Uterus (tissue), 4 donors: ENCODE measurements around the gene HLA-DPB1. TPM values are rescaled to one million over a fixed set of nuclear protein-coding genes. Genes with fewer than 3 reads are reported as not detected.
"Not testable (repeated sequence)": the region's sequence is repeated elsewhere in the genome, so short reads cannot be mapped to it uniquely, and the experiment has no call there.

Experiments used
- DNase-seq, 2 donors: peaks; one replicate each; pipeline ENCODE4 v3.0.0-alpha.2; 2019 to 2020
- H3K27ac ChIP-seq, 2 donors: fragments of 200-600 bp; sonication (generic); 1 replicate in 1 of 2; 2 replicates in 1 of 2; pipeline ENCODE4 v1.5.1; 2016 to 2018
- H3K27me3 ChIP-seq, 2 donors: fragments of 200-600 bp; sonication (generic); one replicate each; pipeline ENCODE4 v1.5.1; 2018 to 2019; ENCODE audit warnings: control low read depth in 1 of 2
- H3K36me3 ChIP-seq, 2 donors: fragments of 200-600 bp; sonication (generic); one replicate each; pipeline ENCODE4 v1.5.1; 2019; ENCODE audit warnings: control low read depth in 1 of 2
- H3K4me1 ChIP-seq, 2 donors: fragments of 200-600 bp; sonication (generic); one replicate each; pipeline ENCODE4 v1.5.1; 2018 to 2019; ENCODE audit warnings: control low read depth in 1 of 2
- H3K4me3 ChIP-seq, 2 donors: fragments of 200-600 bp; sonication (generic); 1 replicate in 1 of 2; 2 replicates in 1 of 2; pipeline ENCODE4 v1.5.1; 2018 to 2019; ENCODE audit warnings: mild to moderate bottlenecking in 1 of 2
- H3K9me3 ChIP-seq, 2 donors: fragments of 200-600 bp; sonication (generic); one replicate each; pipeline ENCODE4 v1.5.1; 2019; ENCODE audit warnings: control low read depth in 1 of 2
- POLR2A ChIP-seq, 2 donors: fragments of 450-650 bp; IDR thresholded peaks; one replicate each; pipeline ENCODE4 v1.6.1; 2016; ENCODE audit warnings: antibody characterized with exemption in 2 of 2, mild to moderate bottlenecking in 1 of 2, moderate library complexity in 1 of 2
- intact Hi-C: fragments of 100-400 bp; cut with DNase I; formaldehyde crosslinking; loops from one replicate; pipeline ENCODE4 v1.15.1; 2023; ENCODE audit warnings: low total_unique reads
- total RNA-seq, 4 donors: library from RNA; depleted of rRNA in 3 of 4; stranded (reverse); fragments of >200 nt in 3 of 4; gene quantifications; one replicate each; pipeline versions ENCODE4 v1.1.0 to v1.2.4, GENCODE V29; 2014 to 2023
- TF ChIP-seq, protein P1 (sequence below), 4 experiments: fragments of 200-600 bp in 2 of 4; fragments of 450-650 bp in 2 of 4; sonication (generic) in 2 of 4; IDR thresholded peaks; one replicate each; pipeline ENCODE4 v1.5.1; 2016 to 2019; ENCODE audit warnings: antibody characterized with exemption in 4 of 4, mild to moderate bottlenecking in 2 of 4, moderate library complexity in 1 of 4
- donor health status: DM: yes; HTN: yes; CAD: no.

Gene HLA-DPB1
- total RNA-seq, 4 donors from 2014 or later: 19.8 to 108 (median 43.6) TPM

DNA sequence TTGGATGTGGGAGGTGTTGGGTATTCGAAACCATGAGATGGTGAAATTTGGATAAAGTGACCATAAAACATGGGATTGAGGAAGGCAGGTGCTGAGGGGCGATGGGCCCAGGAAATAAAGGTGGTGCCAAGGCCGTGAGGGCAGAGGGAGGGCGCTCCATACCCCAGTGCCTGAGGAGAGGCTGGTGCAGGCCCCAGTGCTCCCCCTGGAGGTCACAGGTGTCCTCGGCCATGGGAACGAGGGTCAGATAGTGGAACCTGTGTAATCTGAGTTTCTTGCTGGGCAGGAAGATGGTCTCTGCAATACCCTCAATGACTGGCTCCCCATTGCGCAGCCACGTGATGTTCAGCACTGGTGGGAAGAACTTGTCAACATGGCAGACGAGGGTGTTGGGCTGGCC is 16.2 kb downstream of the HLA-DPB1 start:
- intact Hi-C loops: no loop called here

DNA sequence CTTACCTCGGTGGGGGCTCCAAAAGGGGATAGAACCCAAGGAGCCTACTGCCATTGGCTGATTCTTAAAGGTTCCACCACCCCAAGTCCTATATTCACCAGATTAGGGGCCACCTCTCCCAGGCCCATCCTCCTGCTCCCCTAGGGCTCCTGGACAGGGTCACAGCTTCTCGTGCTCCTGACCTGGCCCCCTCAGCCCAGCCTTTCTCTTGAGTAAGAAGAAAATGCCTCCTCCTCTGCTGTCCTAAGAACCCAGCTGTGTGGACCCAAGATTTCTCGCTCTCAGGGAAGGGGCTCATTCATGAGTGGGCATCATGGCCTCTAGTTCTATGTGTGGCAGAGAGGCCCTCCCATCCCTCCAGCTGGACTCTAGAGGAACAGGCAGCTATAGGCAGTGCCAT is 16.6 kb downstream of the HLA-DPB1 start:
- no peak for TF ChIP-seq POLR2A (IDR thresholded peaks at IDR 0.05)
- TF ChIP-seq, protein P1, sequence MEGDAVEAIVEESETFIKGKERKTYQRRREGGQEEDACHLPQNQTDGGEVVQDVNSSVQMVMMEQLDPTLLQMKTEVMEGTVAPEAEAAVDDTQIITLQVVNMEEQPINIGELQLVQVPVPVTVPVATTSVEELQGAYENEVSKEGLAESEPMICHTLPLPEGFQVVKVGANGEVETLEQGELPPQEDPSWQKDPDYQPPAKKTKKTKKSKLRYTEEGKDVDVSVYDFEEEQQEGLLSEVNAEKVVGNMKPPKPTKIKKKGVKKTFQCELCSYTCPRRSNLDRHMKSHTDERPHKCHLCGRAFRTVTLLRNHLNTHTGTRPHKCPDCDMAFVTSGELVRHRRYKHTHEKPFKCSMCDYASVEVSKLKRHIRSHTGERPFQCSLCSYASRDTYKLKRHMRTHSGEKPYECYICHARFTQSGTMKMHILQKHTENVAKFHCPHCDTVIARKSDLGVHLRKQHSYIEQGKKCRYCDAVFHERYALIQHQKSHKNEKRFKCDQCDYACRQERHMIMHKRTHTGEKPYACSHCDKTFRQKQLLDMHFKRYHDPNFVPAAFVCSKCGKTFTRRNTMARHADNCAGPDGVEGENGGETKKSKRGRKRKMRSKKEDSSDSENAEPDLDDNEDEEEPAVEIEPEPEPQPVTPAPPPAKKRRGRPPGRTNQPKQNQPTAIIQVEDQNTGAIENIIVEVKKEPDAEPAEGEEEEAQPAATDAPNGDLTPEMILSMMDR (IDR thresholded peaks at IDR 0.05): no peak
- Histone ChIP-seq H3K27ac (no peak overlapping the region), H3K4me1 (no peaks in the 10 kb centered on the region), H3K27me3 (no peaks in the 10 kb centered on the region), H3K4me3 (no peak overlapping the region), H3K9me3 (no peaks in the 10 kb centered on the region), H3K36me3 (no peaks in the 10 kb centered on the region)
- no peak for DNase-seq
- intact Hi-C loops: no loop called here

More for the DNA sequence above, 16.2 kb downstream of the HLA-DPB1 start:
- Histone ChIP-seq H3K4me1 (no peaks in the 10 kb centered on the region), H3K27ac (no peak overlapping the region), H3K4me3 (no peak overlapping the region), H3K36me3 (no peaks in the 10 kb centered on the region), H3K9me3 (no peaks in the 10 kb centered on the region), H3K27me3 (no peaks in the 10 kb centered on the region)
- TF ChIP-seq, protein P1 (IDR thresholded peaks at IDR 0.05): peak in 3 of 4 experiments; percentile 16 to 35 (median 30)
- TF ChIP-seq POLR2A (IDR thresholded peaks at IDR 0.05): no peak
- no peak for DNase-seq

DNA sequence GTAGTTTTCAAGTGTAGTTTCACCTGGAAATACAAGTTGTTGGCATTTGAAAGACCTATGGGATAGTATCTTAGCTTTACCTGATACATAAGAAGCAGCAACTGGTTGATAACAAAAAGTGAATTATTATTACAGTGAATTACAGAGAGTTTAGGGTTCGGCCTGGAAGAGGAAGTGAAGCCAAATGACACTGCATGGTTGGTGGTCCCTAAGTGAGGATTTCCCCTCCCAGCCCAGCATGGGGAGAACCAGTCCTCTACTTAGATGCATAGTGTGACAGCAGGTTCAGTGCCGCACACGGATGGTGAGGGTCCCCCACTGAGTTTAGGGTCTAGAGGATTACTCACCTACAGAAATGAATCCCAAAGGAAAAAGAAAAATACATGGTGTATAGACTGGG is 18.1 kb downstream of the HLA-DPB1 start:
- TF ChIP-seq POLR2A (IDR thresholded peaks at IDR 0.05): no peak
- TF ChIP-seq, protein P1 (IDR thresholded peaks at IDR 0.05): no peak
- Histone ChIP-seq H3K36me3 (no peaks in the 10 kb centered on the region), H3K4me3 (no peak overlapping the region), H3K9me3 (no peaks in the 10 kb centered on the region), H3K27ac (no peak overlapping the region), H3K27me3 (no peaks in the 10 kb centered on the region), H3K4me1 (no peaks in the 10 kb centered on the region)
- DNase-seq: no peak
- intact Hi-C loops: no loop called here

DNA sequence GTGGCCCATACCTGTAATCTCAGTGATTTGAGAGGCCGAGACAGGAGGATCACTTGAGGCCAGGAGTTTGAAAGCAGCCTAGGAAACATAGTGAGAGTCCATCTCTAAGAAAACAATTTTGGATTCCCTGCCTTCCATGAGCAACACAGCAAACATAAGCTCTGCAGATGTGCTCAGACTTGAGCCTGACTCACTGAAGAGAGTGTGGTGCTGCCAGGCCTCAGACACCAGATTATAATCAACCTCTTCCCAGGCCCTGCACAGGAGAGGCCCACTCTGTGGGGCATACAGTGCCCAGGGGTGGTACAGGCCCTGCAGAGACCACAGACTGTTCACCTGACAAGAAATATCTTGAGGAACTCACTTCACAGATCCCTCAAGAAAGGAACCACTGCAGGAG is 19.9 kb downstream of the HLA-DPB1 start:
- Histone ChIP-seq H3K36me3 (no peaks in the 10 kb centered on the region), H3K4me1 (no peaks in the 10 kb centered on the region), H3K4me3 (no peak overlapping the region), H3K27me3 (no peaks in the 10 kb centered on the region), H3K27ac (no peak overlapping the region), H3K9me3 (peaks cover 0 to 2% of the 10 kb centered on the region in 2 donors)
- TF ChIP-seq, protein P1 (IDR thresholded peaks at IDR 0.05): no peak
- no peak for TF ChIP-seq POLR2A (IDR thresholded peaks at IDR 0.05)
- DNase-seq: no peak
- intact Hi-C loops: no loop called here

DNA sequence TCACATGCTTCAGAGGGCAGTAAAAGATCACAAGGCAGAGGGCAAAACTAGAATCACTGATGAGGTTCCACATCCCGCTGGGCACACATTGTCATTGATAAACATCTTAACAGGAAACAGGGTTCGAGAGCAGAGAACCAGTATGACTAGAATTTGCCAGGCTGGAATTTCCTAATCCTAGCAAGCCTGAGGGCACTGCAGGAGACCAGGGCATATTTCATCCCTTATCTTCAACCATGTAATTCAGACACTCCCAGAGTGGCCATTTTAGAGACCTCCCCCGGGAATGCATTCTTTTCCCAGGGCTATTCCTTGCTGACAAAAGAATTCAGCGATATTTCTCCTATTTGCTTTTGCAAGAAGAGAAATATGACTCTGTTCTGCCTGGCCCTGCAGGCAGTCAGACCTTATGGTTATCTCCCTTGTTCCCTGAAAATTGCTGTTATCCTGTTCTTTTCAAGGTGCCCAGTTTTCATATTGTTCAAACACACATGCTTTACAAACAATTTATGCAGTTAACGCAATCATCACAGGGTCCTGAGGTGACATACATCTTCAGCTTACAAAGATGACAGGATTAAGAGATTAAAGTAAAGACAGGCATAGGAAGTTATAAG is 25.4 kb downstream of the HLA-DPB1 start:
- DNase-seq, H3K27ac ChIP-seq, H3K9me3 ChIP-seq, H3K4me3 ChIP-seq, H3K27me3 ChIP-seq, intact Hi-C loops, H3K36me3 ChIP-seq, H3K4me1 ChIP-seq: not testable (repeated sequence)

DNA sequence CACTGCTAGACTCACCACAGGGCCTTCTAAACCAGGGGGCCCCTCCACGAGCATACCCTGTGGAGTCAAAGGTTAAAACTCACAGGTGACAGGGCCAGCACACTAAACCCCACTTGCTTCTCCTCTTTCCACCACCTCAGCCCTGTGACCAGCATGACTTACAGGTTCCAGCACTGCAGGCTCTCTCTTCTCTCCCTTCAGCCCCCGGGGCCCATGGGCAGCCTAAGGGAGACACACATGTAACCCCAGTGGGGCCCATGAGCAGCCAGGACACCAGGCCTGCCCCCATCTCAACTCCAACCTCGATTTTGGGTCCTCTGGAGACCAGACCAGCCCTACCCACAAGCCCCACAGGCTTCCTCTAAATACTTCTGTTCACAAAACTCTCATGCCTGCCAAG is 28.0 kb downstream of the HLA-DPB1 start:
- no peaks in the 10 kb centered on the region for H3K4me1 ChIP-seq
- no peak for TF ChIP-seq POLR2A (IDR thresholded peaks at IDR 0.05)
- TF ChIP-seq, protein P1 (IDR thresholded peaks at IDR 0.05): no peak
- H3K9me3 ChIP-seq: peaks cover 0 to 6% of the 10 kb centered on the region in 2 donors
- H3K27ac ChIP-seq: no peak overlapping the region
- H3K27me3 ChIP-seq: no peaks in the 10 kb centered on the region
- intact Hi-C loops: no loop called here
- no peak overlapping the region for H3K4me3 ChIP-seq
- H3K36me3 ChIP-seq: no peaks in the 10 kb centered on the region
- no peak for DNase-seq
